Neural progenitor cell (in vitro differentiated cells): ENCODE data around the gene DCDC2B. TPM values are rescaled to one million over a fixed set of nuclear protein-coding genes. Genes with fewer than 3 reads are reported as not detected.

ENCODE experiments used
- DNase-seq: peaks from one replicate; pipeline ENCODE4 v3.0.0-alpha.2; 2016; ENCODE audit warnings: low spot score
- H2AFZ ChIP-seq: fragments of 200-600 bp; sonication (generic); replicated peaks from 2 replicates; pipeline ENCODE4 v1.6.1; 2016; ENCODE audit warnings: antibody characterized with exemption
- H3F3A ChIP-seq: fragments of 200-600 bp; sonication (generic); 2 replicates; pipeline ENCODE4 v1.6.1; 2016; ENCODE audit warnings: antibody characterized with exemption, low read depth
- H3K27ac ChIP-seq: fragments of 200-600 bp; sonication (generic); 2 replicates; pipeline ENCODE4 v1.5.1; 2016; ENCODE audit warnings: mild to moderate bottlenecking
- H3K27me3 ChIP-seq: fragments of 200-600 bp; sonication (generic); 2 replicates; pipeline ENCODE4 v1.6.1; 2016; ENCODE audit warnings: mild to moderate bottlenecking, moderate library complexity
- H3K36me3 ChIP-seq: fragments of 200-600 bp; sonication (generic); 2 replicates; pipeline ENCODE4 v1.5.1; 2016
- H3K4me1 ChIP-seq: fragments of 200-600 bp; sonication (generic); 2 replicates; pipeline ENCODE4 v1.6.1; 2016; ENCODE audit warnings: mixed run types
- H3K4me2 ChIP-seq: fragments of 200-600 bp; sonication (generic); 2 replicates; pipeline ENCODE4 v1.6.1; 2016
- H3K4me3 ChIP-seq: fragments of 200-600 bp; sonication (generic); 2 replicates; pipeline ENCODE4 v1.5.1; 2016
- H3K79me2 ChIP-seq: fragments of 200-600 bp; sonication (generic); 2 replicates; pipeline ENCODE4 v1.6.1; 2016; ENCODE audit warnings: low read depth
- H3K9ac ChIP-seq: fragments of 200-600 bp; sonication (generic); 2 replicates; pipeline ENCODE4 v1.6.1; 2016
- H3K9me3 ChIP-seq: fragments of 200-600 bp; sonication (generic); 2 replicates; pipeline ENCODE4 v1.5.1; 2016; ENCODE audit warnings: low read depth
- H4K20me1 ChIP-seq: fragments of 200-600 bp; sonication (generic); 2 replicates; pipeline ENCODE4 v1.6.1; 2016; ENCODE audit warnings: low read depth
- H3K27ac Mint-ChIP-seq: 3 replicates; pipeline ENCODE4 v1.8.0; 2021; ENCODE audit warnings: mixed read lengths
- H3K27me3 Mint-ChIP-seq: 2 replicates; pipeline ENCODE4 v1.8.0; 2022; ENCODE audit warnings: low read depth, mild to moderate bottlenecking, inconsistent platforms, moderate library complexity, mixed read lengths; ENCODE audit not compliant: insufficient read depth
- H3K36me3 Mint-ChIP-seq: 3 replicates; pipeline ENCODE4 v1.8.0; 2021; ENCODE audit warnings: mixed read lengths
- H3K4me1 Mint-ChIP-seq: 3 replicates; pipeline ENCODE4 v1.8.0; 2021; ENCODE audit warnings: mixed read lengths
- H3K4me3 Mint-ChIP-seq: 3 replicates; pipeline ENCODE4 v1.8.0; 2021; ENCODE audit warnings: mild to moderate bottlenecking, moderate library complexity, mixed read lengths
- H3K9me3 Mint-ChIP-seq: 3 replicates; pipeline ENCODE4 v1.8.0; 2020; ENCODE audit warnings: mixed read lengths
- CTCF ChIP-seq: fragments of 200-600 bp; sonication (generic); IDR thresholded peaks from 2 replicates; pipeline ENCODE4 v1.5.1; 2017; ENCODE audit warnings: antibody characterized with exemption, mild to moderate bottlenecking
- EZH2 ChIP-seq: fragments of 200-600 bp; sonication (generic); IDR thresholded peaks from 2 replicates; pipeline ENCODE4 v1.6.1; 2017; ENCODE audit warnings: antibody characterized with exemption, mild to moderate bottlenecking, moderate library complexity
- EZH2phosphoT487 ChIP-seq: fragments of 200-600 bp; sonication (generic); IDR thresholded peaks from 2 replicates; pipeline ENCODE4 v1.6.1; 2017; ENCODE audit warnings: antibody characterized with exemption
- total RNA-seq: library from RNA; depleted of rRNA; stranded (reverse); fragments of >200 nt; gene quantifications from 2 replicates; pipeline ENCODE4 v1.2.3, GENCODE V29; 2015; ENCODE audit warnings: low replicate concordance

Gene DCDC2B
- total RNA-seq, 1 donor from 2014 or later: not detected

DNA sequence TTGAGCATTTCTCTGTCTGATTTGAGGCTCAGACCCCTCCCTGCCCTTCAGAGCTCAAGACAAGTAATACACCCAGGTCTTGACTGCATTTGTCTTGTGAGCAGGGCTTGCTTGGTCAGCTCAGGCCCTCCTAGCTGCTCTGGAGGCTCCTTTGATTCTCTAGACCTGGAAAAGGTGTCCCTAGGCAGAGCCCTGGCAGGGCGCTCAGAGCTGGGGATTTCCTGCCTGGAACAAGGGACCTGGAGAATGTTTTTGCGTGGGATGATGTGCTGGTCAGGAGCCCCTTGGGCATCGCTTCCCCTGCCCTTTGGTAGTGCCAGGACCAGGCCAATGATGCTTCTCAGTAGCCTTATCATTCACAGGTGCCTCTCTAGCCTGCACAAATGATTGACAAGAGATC lies 13.4 kb upstream of the DCDC2B start:
- H3K27me3 Mint-ChIP-seq: no peaks in the 10 kb centered on the region
- Histone ChIP-seq H3K9me3 (no peaks in the 10 kb centered on the region), H3K36me3 (no peaks in the 10 kb centered on the region), H3K4me3 (no peak overlapping the region), H3K27ac (no peak overlapping the region), H3K9ac (no peak overlapping the region), H3K4me2 (no peak overlapping the region), H3F3A (peaks cover 32% of the 10 kb centered on the region), H3K79me2 (no peaks in the 10 kb centered on the region), H2AFZ (no peak overlapping the region), H3K4me1 (peaks cover 20% of the 10 kb centered on the region), H3K27me3 (no peaks in the 10 kb centered on the region), H4K20me1 (peaks cover 9% of the 10 kb centered on the region)
- H3K27ac Mint-ChIP-seq: no peak overlapping the region
- no peaks in the 10 kb centered on the region for H3K9me3 Mint-ChIP-seq
- H3K4me3 Mint-ChIP-seq: no peak overlapping the region
- H3K4me1 Mint-ChIP-seq: peaks cover 26% of the 10 kb centered on the region
- TF ChIP-seq EZH2 (no peak), CTCF (no peak), EZH2phosphoT487 (no peak)
- DNase-seq: no peak
- peaks cover 36% of the 10 kb centered on the region for H3K36me3 Mint-ChIP-seq

DNA sequence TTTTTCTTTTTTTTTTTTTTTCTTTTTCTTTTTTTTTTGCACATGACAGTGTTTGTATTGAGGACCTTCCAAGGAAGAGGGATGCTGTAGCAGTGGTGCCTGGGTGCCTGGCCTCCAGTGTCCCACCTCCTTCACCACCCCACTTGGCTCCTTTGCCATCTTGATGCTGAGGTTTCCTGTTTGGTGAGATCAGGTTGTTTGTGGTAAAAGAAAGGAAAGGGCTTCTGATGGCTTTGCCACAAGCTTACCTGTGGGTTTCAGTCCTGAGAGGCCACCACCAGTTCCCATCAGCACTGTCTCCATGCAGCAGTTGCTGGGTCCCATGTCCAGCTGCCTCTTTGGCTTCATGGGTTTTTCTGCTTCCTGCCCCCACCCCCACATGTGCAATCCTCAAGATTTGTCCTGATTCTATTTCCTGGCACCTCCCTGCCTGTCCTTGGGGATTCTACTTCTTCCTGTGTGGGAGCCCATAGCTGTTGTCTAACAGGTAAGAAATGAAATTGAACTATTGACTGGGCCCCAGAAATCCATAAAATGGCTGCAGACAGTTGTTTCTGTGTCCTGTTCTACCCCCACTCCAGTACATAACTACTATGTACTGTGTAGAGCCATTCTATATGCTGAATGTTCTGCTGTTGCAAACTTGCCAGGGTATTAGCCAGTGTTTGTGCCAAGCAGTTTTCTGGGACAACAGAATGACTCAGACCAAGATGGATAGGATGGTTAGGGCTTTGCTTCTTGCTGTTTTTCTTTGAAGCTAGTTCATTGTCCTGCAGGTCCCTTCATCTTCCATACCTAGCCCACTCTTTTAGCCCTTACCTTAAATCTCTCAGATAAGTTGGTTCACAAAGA lies 12.7 kb upstream of the DCDC2B start:
- Histone ChIP-seq H3K27ac (no peak overlapping the region), H3F3A (peaks cover 39% of the 10 kb centered on the region), H3K36me3 (no peaks in the 10 kb centered on the region), H3K4me3 (no peak overlapping the region), H3K9ac (no peak overlapping the region), H3K79me2 (no peaks in the 10 kb centered on the region), H3K9me3 (no peaks in the 10 kb centered on the region), H3K4me2 (no peak overlapping the region), H3K4me1 (peaks cover 20% of the 10 kb centered on the region), H4K20me1 (peaks cover 9% of the 10 kb centered on the region), H2AFZ (no peak overlapping the region), H3K27me3 (no peaks in the 10 kb centered on the region)
- no peak for DNase-seq
- Mint-ChIP-seq H3K27ac (no peak overlapping the region), H3K4me1 (peaks cover 26% of the 10 kb centered on the region), H3K9me3 (no peaks in the 10 kb centered on the region), H3K4me3 (no peak overlapping the region), H3K36me3 (peaks cover 36% of the 10 kb centered on the region), H3K27me3 (no peaks in the 10 kb centered on the region)
- TF ChIP-seq EZH2phosphoT487: no peak
- TF ChIP-seq CTCF: no peak
- TF ChIP-seq EZH2: no peak

DNA sequence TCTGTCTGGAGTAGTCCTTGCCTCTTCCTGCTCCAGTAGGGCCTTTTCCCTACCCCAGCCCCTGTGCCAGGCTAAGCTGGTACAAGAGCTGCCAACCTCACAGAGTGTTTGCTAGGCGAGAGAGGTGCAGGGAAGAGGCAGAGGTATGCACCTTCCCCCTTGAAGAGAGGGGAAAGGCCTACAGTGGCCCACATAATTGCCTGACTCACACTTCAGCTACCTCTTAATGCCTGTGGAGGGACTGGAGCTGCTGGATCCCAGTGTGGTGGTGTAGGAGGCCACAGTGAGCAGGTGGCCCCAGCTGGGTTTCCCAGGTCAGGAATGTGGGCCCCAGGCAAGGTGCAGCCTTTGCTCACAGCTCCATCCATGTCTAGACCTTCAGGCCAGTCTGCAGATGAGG lies 11.8 kb upstream of the DCDC2B start:
- Histone ChIP-seq H3K9me3 (no peaks in the 10 kb centered on the region), H3F3A (peaks cover 48% of the 10 kb centered on the region), H3K9ac (no peak overlapping the region), H3K4me1 (peaks cover 25% of the 10 kb centered on the region), H3K4me2 (no peak overlapping the region), H3K27me3 (no peaks in the 10 kb centered on the region), H4K20me1 (peaks cover 9% of the 10 kb centered on the region), H3K4me3 (no peak overlapping the region), H3K36me3 (no peaks in the 10 kb centered on the region), H3K27ac (peak overlapping the region; percentile 45), H3K79me2 (no peaks in the 10 kb centered on the region), H2AFZ (no peak overlapping the region)
- no peak for TF ChIP-seq EZH2
- TF ChIP-seq CTCF: no peak
- no peak for TF ChIP-seq EZH2phosphoT487
- DNase-seq: no peak
- Mint-ChIP-seq H3K4me1 (peaks cover 35% of the 10 kb centered on the region), H3K9me3 (no peaks in the 10 kb centered on the region), H3K27ac (no peak overlapping the region), H3K4me3 (no peak overlapping the region), H3K36me3 (peaks cover 27% of the 10 kb centered on the region), H3K27me3 (no peaks in the 10 kb centered on the region)
